Astrocyte of the cerebellum (primary cell): ENCODE measurements around the gene OMA1.
"Not testable (repeated sequence)": the region's sequence is repeated elsewhere in the genome, so short reads cannot be mapped to it uniquely, and the experiment has no call there.

Experiments
- DNase-seq: peaks from one replicate; pipeline ENCODE4 v3.0.0-alpha.2; 2011; ENCODE audit warnings: low read depth
- H3K4me3 ChIP-seq: 2 replicates; pipeline ENCODE4 v1.5.1; 2011; ENCODE audit warnings: mild to moderate bottlenecking, low read depth, low read length, moderate library complexity
- in situ Hi-C: cut with HindIII; loops from 2 replicates; pipeline ENCODE4 v1.10.0; 2017; ENCODE audit warnings: low sequenced_read_pairs
- TF ChIP-seq, protein P1 (sequence below): IDR thresholded peaks from 2 replicates; pipeline ENCODE4 v1.5.1; 2012; ENCODE audit warnings: low read length, low read depth, moderate library complexity, mild to moderate bottlenecking; ENCODE audit errors: missing control alignments

OMA1 gene

DNA sequence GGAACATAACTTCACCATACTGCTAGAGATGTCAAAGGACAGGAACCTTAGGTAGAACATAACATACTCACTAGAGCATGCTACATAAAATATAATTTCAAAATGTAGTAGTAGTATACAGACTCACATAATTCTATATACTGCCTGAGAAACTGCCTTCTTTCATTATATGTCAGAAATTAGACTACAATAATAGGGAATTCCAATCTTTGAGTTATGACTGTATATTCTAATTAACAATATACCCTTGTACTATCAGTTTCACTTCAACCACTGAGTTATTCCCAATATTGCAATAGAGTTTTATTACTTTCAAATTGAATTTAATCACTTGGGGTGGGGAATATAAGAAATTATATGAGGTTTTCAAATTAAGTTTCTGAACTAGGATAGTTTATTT lies 44.0 kb downstream of the OMA1 start:
- DNase-seq, result no peak
- in situ Hi-C loops, result no loop called here
- H3K4me3 ChIP-seq, result no peak overlapping the region
- TF ChIP-seq, protein P1, sequence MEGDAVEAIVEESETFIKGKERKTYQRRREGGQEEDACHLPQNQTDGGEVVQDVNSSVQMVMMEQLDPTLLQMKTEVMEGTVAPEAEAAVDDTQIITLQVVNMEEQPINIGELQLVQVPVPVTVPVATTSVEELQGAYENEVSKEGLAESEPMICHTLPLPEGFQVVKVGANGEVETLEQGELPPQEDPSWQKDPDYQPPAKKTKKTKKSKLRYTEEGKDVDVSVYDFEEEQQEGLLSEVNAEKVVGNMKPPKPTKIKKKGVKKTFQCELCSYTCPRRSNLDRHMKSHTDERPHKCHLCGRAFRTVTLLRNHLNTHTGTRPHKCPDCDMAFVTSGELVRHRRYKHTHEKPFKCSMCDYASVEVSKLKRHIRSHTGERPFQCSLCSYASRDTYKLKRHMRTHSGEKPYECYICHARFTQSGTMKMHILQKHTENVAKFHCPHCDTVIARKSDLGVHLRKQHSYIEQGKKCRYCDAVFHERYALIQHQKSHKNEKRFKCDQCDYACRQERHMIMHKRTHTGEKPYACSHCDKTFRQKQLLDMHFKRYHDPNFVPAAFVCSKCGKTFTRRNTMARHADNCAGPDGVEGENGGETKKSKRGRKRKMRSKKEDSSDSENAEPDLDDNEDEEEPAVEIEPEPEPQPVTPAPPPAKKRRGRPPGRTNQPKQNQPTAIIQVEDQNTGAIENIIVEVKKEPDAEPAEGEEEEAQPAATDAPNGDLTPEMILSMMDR, result no peak

GRCh38 chr1:58500043-58500442 lies 46.5 kb downstream of the OMA1 start:
- in situ Hi-C loops, result no loop called here
- TF ChIP-seq, protein P1, result no peak
- H3K4me3 ChIP-seq, result no peak overlapping the region
- DNase-seq, result no peak

GRCh38 chr1:58497499-58497898 lies 49.0 kb downstream of the OMA1 start:
- no peak overlapping the region for H3K4me3 ChIP-seq
- in situ Hi-C loops, result no loop called here
- TF ChIP-seq, protein P1, result no peak
- DNase-seq, result no peak

- in situ Hi-C loops, result no loop called here
- no peak overlapping the region for H3K4me3 ChIP-seq
- no peak for DNase-seq
- TF ChIP-seq, protein P1, result no peak
These were observed 50.5 kb downstream of the OMA1 start for GRCh38 chr1:58496042-58496441.

- DNase-seq, H3K4me3 ChIP-seq, in situ Hi-C loops: not testable (repeated sequence)
These were observed 57.6 kb downstream of the OMA1 start for GRCh38 chr1:58488914-58489313.

DNA sequence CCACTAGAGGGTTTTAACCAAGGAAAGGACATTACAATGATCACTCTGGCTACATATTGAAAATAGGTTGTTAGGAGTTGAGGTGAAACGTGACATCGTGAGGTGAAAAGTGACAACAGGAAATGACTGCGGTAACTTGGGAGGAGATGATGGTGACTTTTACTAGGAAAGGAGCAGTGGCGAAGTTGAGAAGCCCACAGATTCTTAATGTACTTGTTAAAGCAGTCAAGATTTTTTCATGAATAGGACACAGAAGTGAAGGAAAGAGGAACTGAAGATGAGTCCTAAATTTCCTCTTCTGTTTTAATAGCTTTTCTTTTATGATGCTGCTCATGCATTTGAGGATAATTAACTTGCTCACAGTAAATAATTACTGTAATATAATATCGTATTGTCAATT lies 59.5 kb downstream of the OMA1 start:
- TF ChIP-seq, protein P1, result no peak
- in situ Hi-C loops, result no loop called here
- no peak for DNase-seq
- H3K4me3 ChIP-seq, result no peak overlapping the region

DNA sequence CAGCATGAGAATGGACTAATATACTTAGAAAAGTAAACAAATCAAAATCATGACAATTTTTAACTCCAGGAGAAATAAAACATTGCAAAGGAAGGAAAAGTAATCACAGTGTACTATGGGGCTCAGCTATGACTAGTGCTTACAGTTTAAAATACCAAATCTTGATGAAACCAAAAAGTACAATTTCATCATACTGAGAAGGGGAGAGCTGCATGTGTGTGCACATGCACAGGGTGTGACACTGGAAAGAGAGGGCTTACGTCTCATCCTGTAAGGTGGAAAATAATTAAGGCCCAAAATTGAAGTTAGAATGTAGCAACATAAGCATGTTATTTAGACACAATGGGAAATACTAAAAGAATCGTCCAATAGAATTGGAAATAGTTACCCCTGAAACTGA lies 64.6 kb downstream of the OMA1 start:
- TF ChIP-seq, protein P1, result no peak
- no peak for DNase-seq
- in situ Hi-C loops, result no loop called here
- H3K4me3 ChIP-seq, result no peak overlapping the region
